GM19455 (cell line): ENCODE measurements around the gene SIGLEC14.

ENCODE experiments used
- ATAC-seq: cut with Tn5 transposase; IDR thresholded peaks from one replicate; pipeline ENCODE4 v1.9.1; 2021; ENCODE audit not compliant: unreplicated experiment

The SIGLEC14 gene

DNA sequence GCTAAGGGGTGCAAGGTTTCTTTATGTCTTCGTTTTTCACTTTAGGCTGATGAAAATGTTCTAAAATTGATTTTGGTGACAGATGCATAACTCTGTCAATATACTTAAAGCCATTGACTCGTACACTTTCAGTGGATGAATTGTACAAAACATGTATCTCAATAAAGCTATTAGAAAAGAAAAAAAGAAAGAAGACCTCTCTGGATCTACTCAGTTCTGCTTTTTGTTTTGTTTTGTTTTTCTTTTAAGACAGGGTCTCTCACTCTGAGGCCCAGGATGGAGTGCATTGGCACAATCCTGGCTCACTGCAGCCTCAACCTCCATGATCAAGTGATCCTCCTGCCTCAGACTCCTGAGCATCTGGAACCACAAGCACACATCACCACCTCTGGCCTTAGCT is 19.9 kb downstream of the SIGLEC14 start:
- ATAC-seq = no peak

DNA sequence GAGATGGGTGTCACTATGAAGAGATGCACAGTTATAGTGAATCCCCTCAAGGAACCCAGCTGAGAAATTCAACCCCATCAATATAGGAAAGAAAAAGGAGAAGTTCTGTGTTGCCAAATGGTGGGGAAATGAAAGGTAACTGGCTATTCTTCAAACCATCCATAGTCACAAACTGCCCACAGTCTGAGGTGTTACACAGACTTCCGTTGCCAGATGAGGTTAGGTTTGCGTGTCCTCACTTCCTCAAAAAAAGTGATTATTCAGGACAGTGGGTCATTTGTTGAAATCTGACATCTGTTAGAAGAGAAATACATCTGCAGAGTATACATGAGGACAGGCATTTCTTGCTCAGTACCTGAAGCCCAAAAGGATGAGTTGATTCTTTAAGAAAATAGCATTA is 25.4 kb downstream of the SIGLEC14 start:
- ATAC-seq = no peak

DNA sequence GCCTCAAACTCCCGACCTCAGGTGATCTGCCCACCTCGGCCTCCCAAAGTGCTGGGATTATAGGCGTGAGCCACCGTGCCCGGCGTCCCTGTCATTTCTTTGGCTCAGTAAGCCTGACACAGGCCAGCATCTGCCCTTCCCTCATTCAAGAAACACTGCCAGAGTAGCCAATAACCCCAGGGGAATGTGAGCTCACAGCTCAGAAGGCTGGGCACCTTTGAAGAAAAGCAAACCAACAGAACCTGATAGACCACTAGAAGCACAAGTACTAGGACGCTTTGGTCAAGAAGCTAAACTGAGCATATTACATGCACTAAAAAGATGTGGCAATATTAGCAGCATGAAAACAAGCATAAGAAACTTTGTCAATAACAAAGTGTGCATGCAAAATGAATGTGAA is 30.6 kb downstream of the SIGLEC14 start:
- ATAC-seq = no peak

DNA sequence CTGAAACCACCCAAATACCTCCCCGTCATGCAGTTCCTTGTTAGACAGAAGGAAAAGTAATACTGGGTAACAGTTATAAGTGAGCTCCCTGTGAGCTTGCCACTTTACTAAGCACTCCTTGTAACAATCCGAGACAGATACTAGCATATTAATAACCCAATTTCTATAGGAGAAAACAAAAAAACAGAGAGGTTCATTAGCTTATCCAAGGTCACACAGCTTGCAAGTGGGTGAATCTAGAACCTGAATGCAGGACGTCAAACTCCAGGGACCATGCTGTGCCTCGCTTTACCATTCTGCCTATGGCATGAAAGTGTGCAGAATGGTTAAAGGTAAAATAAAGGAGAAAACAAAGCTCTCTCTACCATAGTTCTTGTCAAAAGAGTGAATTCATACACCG is 31.8 kb downstream of the SIGLEC14 start:
- ATAC-seq = no peak

DNA sequence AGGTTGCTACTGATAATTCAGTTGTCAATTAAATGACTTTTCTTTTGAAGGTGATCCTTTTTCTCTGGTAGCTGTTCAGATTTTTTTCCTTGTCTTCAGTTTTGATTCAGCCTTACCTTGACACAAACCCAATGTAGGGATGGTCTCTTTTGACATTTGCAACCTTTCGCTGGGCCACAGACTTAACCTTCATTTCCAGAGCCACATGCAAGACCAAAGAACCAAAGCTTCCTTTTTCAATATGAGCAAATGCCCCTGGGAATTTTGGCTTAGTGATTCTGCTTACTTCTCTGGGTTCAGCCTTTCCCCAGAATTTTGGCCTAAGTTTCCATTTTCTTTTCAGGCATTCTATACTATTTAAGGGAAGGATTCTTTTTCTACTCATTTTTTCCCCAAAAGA is 36.0 kb downstream of the SIGLEC14 start:
- no peak for ATAC-seq

DNA sequence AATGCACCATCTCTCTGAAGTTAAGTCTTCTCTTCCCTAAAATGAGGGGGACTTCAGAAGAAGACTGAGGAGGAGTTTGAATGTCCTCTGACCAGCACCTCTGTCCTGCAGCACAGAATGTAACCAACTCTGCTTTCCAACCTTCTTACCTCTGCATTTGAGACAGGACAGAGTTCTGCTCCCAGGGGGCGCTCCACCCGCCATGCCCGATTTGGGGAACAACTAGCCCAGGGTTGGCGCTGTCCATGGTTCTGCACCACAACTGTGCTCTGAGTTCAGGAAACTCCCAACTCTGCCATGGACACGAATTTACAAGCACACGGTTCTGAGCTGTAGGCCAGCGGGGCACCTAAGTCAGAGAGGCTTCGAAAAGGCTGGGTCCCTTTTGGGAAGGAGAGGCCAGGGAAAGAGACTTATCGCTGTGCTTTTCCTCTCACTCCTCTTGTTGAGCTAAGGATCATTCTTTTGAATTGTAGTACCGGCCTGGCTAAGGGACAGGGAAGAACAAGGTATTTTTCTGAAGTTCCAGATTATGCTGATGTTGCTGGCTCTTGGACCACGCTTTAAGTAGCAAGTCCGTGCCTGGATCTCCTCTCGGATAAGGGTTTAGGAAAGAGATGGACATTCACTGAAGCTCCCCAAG is 38.6 kb downstream of the SIGLEC14 start:
- no peak for ATAC-seq

DNA sequence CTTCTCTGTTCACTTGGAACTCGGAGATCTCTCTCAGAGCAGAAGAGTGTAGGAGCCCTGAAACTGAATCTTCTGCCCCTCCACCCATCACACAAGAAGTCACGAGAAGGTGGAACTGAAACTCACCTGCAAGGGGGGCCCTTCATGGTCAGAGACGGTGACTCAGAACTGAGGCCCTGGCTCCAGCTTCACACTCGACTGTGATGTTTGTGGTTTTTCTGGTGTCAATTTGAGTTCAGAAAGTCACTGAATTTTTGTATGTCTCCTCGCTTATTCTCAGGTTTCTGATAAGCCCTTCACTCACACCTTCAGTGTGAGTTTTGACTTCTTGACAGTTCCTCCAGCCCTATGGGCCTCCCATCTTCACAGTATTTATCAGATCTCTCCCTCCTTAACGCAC is 39.5 kb downstream of the SIGLEC14 start:
- ATAC-seq = peak; percentile 92

DNA sequence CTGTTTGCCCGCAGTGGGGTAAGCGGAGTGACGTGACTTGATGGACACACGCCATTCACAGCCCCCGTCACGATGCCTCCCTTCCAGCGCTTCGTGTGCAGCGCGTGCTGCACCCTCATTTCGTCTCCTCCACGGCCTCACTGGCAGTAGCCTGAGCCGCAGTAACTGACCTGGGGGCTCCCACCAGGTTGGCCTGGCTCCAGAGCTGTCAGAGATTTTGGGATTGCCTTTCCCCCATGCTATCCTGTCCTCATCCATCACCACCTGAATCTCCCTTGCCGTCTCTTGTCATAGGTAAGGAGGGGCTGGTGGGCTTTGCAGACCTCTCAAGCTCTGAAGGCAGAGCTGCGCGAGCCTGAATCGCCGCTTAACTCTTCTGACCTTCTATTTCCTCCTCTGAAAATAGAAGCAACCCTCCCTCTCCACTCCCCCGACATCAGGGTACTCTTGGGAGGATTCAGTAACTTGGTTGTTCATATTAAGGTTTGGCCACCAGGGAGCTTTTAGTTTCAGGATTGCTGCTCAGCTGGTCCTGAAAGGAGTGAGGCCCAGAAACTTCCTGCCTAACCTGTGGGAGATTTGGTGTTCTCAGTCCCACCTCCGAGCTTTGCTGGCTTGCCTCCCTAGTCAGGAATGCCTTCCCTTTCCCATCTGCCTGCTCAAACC is 44.3 kb downstream of the SIGLEC14 start:
- no peak for ATAC-seq

DNA sequence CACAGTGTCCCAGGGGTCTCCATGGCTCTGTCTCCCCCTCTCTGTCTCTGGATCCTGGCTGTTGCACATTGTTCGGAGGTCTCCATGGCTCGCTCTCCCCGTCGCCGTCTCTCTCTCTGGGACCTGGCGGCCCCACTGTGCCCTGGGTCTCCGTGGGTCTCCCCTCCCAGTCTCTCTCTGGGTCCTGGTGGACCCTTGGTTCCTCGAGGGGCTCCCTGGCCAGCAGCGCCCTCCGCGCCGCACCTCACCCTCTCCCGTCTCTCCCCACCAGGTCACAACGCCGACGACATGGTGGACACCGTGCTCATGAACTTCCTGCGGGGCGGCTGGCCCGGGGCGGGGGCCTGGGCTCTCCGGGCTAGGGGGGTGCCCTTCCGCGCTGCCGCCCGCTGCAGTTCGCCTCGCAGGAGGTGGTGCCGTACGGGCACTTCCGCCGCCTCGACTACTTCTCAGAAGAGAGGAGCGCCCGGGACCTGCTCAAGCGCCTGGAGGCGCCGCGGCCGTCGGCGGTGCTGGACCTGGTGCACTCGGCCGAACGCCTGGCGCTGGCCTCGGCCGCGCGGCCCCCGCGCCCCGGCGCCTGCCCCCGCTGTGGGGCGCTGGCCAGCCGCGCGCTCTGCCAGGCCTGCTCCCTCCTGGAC is 45.6 kb downstream of the SIGLEC14 start:
- ATAC-seq = no peak

DNA sequence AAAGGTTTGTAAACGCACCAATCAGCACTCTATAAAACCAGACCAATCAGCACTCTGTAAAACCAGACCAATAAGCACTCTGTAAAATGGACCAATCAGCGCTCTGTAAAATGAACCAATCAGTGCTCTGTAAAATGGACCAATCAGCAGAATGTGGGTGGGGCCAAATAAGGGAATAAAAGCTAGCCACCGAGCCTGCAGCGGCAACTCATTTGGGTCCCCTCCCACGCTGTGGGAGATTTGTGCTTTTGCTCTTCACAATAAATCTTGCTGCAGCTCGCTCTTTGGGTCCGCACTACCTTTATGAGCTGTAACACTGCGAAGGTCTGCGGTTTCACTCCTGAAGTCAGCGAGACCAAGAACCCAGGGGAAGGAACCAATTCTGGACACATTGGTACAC is 47.5 kb downstream of the SIGLEC14 start:
- no peak for ATAC-seq

DNA sequence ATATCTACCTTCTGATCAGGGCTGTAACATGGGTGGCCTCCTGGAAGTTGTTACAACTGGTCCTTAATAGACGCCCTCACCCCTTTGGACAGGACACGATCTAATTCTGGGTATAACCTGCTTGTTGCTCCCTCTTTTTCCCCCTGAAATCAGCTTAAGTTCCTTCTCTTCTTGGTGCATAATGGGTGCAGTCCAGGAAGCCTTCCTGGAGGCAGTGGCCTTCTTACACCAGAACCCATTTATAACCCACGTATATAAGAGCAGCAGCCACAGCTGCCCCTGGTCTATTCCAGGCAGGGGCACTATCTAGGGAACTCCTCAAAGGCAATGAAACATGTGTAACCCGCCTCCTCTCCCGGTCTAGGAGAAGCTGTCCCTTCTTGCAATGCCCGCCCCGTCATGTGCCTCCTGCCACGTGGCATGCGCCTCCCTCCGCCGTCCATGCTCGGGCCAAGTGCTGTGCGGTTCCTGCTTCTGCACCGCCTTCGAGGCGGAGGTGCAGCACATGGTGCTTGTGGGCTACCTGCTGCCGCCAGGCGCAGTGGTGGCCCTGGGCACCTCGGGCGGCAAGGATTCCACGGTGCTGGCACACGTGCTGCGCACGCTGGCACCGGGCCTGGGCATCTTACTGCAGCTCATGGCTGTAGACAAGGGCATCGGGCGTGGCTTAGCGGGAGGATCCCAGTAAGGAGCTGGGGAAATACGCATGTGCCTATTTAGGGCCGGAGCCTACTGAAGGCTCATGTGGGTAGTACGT is 48.3 kb downstream of the SIGLEC14 start:
- ATAC-seq = no peak

DNA sequence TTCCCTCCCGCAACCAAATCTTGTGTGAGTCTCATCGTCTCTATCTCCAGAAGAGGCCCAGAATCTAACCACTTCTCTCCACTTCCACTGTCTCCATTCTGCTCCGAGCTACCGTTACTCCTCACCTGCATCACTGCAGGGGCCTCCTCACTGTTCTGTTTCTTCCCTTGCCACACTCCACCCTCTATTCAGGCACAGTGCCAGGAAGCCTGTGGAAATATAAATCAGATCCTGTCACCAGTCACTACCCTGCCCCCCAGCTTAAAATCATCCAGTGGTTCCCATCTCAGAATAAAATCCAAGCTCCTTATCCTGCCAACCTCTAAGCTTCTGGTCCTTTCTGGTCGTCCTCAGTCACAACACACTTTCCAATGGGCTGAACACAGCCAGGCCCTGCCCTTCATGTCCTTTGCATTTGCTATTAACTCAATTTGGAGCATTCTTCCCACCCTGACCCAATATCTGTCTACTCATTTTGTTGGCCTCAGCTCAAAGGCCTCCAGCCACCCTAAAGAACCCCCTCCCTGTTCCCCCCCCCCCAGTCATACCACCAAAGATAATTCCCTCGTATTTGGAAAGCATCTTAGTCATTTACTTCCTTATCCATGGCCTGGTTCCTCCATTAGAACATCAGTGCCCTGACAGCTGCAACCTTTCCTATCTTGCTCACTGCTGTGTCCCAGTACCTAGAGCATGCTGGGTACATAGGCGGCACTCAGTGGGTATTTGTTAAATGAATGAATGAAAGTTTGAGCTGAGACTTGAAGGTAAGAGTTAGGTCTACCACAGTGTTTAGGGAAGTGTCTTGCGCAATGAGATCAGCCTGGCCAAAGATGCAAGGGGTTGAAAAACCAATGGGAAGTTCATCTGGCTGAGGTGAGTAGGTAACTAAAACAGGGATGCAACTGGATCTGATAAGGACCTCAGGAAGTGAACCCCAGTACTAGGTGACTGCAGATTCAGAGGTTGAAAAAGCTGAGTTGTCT is 51.1 kb downstream of the SIGLEC14 start:
- ATAC-seq = no peak

DNA sequence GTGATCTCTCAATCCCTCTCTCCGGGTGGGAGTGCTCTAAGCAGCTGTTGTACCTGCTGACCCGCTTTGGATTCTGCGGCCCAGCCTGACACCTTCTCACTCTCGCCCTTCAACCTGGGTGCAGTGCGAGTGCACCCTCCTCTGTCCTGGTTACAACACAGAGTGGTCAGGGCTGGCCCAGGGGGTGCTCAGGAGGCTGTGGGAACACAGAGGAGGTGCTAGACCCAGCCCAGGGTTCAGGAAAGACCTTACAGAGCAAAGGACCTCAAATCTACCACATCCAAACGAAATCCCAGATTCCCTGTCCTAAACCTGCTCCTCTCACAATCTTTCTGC is 51.9 kb downstream of the SIGLEC14 start:
- no peak for ATAC-seq

DNA sequence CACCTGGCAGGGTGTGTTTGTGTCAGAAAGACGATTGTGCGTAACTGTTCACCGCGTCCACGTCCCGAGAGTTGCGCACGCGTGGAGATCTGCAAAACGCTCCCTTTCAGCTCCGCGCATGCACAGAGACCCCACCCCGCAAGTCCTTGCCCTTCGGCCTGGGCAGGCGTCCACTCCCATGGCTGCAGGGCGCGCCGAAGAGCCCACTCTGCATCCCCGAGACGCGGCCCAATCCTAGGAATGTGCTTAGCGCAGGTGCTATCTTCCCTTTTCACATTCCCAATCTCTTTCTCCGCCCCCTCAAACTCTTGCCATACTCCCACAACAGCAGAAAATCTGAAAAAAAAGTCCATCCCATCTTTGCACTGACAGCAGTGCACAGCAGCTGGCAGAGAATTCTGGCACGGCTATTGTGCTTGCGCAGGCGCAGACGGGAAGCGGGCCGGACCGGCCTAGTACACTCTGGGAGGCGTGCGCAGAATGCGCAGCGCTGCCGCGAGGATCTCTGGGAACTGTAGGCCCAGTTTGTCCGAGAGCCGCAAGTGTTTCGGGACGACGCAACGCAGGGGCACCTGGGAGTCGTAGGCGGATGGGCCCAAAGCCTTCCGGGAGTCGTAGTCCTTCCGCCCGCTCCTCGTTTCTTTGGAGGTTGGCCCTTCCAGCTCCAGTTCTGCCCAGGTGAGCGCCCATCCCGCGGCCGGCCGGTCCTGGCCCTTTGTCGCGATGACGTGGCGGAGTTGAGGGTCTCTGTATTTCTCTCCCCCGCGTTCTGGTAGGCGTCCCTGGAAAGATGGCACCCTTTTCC is 52.5 kb downstream of the SIGLEC14 start:
- peak; percentile 94 for ATAC-seq

DNA sequence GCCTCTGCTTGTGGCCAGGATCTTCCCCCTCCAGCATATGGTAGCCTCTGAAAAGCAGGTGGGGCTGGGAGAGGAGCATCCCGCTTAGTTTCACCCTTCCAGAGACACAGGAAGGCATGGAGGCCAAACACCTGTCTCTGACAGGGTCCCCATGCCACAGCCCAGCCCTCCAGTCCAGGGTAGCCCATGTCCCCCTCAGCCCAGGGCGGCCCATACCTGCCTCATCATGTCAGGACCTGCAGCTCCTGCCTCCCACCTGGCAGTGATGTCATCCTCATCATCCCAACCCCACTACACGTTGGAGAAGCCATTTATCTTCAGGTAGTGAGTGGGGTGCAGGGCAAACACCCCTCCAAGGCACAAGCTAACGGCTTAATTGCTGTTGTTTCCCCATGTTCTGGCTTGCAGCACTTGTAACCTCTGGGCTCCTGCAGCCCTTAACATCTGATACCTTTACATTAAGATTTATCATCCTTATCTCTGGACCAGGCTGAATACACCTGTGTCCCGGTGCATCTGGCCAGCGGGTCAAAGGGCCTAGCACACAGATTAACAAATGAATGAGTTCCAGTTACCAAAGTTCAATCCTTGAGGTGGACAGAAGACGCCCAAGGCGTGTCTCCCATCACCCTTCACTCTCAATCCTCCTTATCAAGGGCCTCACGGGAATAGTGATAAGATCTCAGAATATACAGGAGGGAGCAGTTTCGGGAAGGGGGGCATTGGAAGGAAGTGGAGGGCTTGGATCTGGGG is 53.3 kb downstream of the SIGLEC14 start:
- no peak for ATAC-seq
